HCEC 1CT (cell line): ENCODE measurements around the gene CASQ2.

Experiments used
- DNase-seq: peaks from one replicate; pipeline ENCODE4 v3.0.0-alpha.2; 2017

CASQ2 gene

GRCh38 chr1:115685029-115685705 is 83.3 kb downstream of the CASQ2 start:
- DNase-seq, result no peak

GRCh38 chr1:115682792-115683191 is 85.7 kb downstream of the CASQ2 start:
- DNase-seq, result no peak

DNA sequence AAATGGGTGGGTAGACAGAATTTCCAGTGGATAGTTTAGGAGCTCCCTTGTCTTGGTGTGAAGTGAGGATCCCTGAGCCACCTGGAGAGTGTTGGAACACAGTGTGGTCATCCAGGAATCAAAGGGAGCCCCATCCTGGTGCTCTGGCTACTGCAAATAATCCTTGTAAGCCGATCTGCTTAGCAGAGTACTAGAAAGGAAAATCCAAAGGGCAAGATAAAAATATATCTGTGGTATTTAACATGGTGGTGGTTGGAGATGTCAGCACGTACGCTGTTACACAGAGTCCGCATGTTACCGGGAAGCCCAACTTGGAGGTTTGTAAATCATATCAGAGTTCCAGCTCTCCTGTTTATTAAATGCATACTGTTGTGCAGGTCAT is 87.8 kb downstream of the CASQ2 start:
- no peak for DNase-seq

GRCh38 chr1:115679141-115679611 is 89.3 kb downstream of the CASQ2 start:
- peak; percentile 82 for DNase-seq

GRCh38 chr1:115678141-115678540 is 90.4 kb downstream of the CASQ2 start:
- DNase-seq, result no peak

DNA sequence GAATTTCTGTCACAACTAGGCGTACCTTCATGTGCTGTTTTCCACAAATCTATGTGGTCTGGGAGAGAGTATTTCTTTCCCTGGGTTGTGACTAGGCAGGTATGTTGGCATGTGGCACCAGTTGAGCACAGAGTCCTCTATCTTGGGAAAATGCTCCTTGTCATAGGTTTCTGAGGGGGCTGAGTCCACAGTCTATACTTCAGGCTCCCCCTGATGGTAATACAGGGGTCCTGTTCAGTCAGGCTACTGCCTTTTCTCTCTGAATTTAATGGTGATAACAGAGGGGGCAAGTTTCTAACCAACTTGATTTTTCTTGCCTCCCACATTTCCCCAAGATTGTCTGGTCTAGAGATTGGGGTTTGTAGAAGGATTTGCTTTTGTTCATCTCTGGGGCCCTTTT is 90.9 kb downstream of the CASQ2 start:
- no peak for DNase-seq

DNA sequence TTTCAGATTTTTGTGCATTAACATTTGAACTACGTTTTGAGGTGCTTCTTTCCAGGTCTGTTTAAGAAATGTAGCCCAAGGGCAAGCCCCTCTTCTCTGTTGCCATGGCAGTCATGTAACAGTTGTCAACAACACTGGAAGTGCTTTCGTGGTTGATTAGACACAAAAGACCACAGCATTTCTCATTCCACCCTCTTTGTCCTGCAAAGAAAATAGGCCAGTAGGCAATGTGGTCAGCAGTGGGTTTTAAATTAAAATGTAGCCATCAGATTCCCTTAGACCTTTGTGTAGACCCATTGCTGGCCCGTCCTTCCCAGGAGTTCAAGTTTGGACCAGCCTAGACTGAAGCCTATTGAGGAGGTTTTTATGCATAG is 91.3 kb downstream of the CASQ2 start:
- no peak for DNase-seq

DNA sequence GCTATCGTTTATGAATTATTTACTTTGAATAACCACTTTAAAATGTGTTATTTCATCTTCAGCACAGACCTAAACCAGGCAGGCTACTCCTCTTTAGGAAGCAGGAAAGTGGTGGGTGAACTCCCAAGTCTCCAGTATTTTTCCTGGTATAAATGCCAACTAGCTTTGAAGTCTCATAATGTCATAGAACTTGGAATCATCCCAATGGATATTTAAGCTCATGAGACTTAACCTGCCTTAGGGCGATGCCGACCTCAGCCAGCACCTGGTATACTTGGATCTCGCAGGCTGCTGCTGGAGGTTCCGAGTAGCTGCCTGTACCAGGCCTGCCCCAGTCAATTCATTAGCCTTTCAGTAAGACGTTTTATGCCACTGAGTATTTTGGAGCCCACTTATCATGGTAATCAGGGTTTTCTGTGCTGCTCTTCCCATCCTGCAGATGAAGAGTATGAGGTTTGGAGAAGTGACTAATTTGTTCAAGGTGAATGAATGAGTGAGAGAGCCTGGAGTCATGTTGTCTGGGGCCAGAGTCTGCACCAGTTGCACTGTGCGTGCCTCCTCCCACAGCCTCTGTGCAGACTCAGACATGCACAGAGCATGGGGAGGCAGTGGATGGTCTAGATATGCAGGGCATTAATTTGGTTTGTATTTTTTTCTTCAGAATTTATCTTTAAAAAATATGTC is 91.9 kb downstream of the CASQ2 start:
- DNase-seq, result no peak

DNA sequence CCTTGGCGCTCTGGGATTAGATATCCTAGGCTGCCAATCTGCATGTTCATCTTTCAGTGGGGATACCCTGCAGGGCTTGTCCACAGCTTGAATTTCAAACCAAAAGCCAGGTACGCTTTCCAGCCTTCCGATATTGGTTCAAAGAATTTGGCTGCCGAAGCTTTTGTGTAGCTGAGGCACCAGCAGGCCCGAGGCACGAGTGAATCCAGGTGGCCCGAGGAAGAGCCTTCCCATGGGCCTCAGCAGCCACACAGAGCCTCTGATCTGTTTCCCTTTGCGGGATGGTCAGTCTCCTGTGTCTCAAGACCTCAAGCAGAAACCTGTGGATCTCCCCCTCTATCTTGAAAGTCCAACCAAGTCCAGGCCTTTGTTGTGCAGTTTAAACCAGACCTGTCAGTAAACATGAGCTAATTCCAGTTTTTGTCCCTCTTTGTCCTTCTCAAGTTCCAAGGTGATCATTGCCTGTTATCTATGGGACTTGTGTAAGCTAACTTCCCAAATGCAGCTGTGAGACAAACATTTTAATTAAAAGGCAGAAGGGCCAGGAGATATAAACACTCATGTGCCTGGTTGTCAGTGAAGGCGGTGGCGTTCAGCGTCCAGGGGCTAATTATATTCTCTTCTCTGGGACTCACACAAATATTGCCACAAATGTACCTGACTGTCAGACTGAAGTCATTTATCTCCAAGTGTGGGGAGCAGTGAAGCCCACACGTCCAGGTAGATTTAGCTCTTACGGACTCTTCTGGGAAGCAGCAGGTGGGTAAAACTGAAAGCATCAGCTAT is 96.1 kb downstream of the CASQ2 start:
- DNase-seq, result no peak

DNA sequence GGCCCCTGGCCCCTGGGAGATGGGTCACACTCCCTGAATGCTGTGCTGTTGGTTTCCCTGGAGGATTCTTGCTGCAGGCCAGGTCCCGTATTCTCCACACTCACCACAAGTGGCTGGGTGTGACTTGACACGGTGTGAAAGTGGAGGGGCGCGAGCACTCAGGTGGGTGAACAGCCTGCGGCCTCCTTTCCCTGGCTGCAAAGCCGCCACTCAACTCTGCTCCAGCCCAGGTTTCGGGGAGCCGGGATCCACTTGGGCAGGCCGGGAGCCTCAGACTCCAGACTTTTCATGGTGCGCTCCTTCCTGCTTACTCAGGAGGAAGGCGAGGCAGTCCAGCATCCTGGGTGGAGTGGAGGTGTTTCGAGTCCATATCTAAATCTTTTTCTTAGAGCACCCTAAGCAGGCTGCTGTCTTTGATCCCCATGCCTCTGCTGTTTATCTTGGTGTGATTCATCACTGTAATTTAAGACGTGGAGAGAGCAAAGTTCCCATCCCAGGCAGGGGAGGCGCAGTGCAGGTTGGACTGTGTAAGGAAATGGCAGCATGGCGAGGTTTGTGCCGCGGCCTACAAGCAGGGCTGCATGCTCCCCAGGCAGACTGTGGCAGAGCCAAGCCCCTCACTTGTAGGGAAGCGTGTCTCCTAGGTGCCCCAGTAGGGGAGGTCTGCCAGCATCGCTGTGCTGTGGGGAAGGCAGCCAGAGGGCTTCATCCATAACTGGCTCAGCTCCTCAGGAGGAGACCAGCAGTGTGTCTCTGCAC is 97.2 kb downstream of the CASQ2 start:
- DNase-seq, result peak; percentile 45

- no peak for DNase-seq
Observed at GRCh38 chr1:115670476-115671175, 97.9 kb downstream of the CASQ2 start.

DNA sequence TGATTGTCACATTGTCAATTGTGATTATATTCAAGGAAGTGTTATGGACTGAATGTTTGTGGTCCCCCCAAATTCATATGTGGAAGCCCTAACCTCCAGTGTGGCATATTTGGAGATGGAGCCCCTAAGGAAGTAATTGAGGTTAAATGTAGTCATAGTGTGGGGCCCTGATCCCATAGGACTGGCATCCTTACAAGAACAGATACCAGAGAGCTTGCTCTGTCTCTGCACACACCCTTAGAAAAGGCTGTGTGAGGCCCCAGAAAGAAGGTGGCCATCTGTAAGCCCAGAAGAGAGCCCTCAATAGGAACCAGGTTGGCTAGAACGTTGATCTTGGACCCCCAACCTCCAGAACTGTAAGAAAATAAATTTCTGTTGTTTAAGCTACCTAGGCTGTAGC is 98.6 kb downstream of the CASQ2 start:
- DNase-seq, result peak; percentile 33

DNA sequence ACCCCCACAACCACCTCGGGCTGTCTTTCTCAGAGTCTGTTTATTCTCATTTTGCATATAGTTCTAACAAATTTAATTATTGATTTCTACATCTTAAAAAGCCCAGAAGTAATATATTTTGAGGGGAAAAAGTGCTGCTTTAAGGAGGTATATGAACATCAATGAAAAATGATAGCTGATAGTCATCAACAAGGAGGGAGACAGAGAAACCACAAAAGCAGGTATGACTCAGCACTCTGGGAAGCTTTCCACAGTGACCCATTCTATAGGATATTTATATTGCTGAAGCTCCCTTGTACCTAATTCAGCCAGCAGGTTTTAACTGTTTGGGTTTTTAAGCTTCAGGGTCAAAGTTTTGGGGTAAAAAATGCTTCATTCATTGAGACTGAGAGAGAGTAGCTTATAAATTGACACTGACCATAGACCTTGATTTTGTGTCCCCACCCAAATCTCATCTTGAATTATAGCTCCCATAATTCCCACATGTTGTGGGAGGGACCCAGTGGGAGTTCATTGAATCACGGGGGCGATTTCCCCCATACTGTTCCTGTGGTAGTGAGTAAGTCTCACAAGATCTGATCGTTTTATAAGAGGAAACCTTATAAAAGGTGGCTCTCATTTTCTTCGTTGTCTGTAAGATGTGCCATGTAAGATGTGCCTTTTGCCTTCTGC is 99.4 kb downstream of the CASQ2 start:
- peak; percentile 88 for DNase-seq

DNA sequence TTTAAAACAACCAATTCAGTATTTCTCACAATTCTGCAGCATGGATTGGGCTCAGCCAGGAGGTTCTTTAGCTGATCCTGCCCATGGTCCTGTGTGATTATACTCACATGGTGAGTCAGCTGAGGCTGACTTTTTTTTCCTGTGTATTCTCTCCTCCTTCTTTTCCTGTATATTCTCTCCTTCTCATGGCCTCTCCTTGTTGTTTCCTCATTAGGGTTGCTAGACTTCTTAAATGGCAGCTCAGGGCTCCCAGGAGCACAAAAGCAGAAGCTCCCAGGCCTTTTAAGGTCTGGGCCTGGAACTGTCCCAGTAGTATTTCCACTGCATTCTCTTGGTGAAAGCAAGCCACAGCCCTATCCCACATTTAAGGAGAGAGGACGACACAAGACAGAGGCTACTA is 99.9 kb downstream of the CASQ2 start:
- DNase-seq, result peak; percentile 20

GRCh38 chr1:115666702-115667101 is 101.8 kb downstream of the CASQ2 start:
- DNase-seq, result no peak

DNA sequence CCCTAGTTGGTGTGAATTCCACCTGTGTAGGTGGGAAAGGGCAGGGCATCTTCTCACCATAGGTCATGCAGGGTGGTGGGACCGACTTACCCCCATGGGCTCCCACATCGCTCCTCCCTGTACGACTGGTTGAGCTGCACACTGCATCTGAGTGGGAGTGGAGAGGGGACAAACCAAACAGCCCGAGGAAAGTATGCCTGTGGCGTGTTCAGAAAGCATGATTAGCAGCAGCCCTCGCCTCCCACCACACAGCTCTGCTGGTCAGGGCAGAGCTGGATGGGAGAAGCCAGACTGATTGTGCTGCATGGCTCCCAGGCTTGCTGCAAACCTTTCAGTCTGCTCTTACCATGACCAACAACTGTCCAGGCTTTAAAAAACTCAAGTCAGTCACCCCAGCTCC is 102.3 kb downstream of the CASQ2 start:
- DNase-seq, result no peak

DNA sequence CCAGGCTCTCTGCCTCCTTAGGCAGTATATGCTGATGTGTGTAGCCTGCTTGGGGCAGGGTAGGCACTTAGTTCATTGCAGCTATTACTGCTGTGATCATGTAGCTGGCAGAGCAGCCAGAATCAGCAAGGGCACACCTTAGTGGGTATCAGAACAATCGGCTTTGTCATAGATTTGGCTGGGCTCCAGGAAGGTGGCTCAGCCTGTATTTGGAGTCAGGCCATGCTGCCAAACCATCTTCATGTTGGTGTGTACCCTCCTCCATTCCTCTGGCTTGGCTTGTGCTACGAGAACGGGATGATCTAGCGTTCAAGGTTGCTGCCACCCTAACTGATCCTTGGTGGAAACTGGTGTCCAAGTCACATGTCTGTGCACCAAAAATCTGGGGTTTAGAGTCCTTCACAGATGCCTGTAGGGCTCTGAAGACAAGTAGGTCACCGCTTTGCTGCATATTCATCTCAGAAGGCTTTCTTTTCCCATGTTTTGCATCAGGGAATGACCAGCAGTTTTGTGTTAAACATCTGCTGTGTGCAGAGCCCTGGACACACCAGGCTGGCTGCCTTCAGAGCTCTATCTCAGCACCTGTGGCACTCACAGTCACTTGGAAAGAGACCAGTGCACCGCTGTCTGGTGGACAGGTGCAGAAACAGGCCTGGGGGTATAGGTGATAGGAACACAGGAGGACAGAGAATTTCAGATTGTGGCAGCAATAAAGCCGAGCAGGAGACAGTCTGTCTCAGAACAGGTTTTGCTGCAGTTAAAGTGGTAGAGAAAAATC is 103.0 kb downstream of the CASQ2 start:
- DNase-seq, result no peak

DNA sequence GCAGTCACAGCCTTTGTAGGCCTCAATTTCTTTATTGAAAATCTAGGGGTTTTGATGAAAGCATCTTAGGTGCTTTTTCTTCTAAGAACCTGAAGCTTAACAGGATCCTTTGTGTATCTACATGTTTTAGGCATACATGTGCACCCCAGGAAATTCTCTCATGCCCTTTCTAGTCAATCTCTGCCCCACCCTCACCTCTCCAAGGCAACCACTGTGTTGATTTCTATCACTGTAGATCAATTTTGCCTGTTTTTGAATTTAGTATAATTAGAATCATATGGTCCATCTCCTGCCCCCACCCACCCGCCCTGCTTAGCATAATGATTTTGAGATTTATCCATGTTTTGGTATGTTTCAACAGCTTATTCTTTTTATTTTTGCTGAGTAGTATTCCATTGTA is 107.4 kb downstream of the CASQ2 start:
- no peak for DNase-seq

DNA sequence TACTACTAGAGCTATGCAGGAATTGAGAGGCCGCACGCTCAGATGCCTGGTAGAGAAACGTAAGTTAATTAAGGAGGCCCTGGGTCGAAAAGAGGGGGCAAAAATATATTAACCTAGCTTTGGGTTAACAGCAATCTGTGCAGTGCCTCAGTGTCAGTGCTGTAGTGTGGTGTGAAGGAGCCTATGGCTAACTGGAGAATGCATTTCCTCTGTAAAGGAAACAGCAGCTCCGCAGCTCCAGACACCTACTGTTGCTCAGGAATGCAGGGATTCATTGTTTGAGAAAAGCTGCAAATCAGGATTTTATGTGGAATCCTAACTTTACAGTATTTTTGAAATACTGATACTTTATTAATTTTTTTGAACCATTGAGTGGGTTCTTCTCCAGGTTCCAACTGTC is 108.4 kb downstream of the CASQ2 start:
- DNase-seq, result no peak

GRCh38 chr1:115658646-115659045 is 109.9 kb downstream of the CASQ2 start:
- no peak for DNase-seq

DNA sequence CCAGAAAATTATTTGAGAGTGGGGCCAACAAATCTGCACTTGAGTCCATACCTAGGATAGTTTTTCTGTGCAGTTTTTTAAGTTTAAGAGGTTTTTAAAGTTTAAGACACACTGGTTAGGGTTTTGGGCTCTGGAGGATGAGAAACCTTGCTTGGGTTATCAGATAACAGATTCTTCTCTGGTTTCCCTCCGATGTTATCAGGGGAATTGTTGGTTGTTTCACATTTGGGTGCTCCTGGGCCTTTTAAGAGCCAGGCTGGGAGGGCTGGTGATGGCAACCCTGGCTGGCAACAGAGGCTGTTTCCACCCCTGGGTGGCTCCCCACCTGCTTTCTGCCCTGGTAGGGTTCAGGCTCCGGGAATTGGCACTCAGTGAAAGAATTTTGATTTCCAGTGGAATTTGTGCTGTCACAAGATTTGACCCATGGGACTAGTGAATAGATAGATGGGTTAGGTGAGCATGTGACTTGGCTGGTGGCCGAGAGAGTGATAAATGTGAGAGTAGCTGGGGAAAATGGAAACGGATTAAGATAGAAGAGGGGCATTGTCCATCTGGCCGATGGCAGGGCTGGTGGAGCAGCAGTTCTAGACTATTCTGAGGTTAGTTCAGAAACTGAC is 111.9 kb downstream of the CASQ2 start:
- no peak for DNase-seq
